SU-DHL-6 (cell line): Measurements from ENCODE around the gene SPRYD7.

Source experiments
- H2AFZ ChIP-seq: fragments of 200-600 bp; sonication (generic); 2 replicates; pipeline ENCODE4 v1.6.1; 2014; ENCODE audit warnings: low read depth, mild to moderate bottlenecking, moderate library complexity, mixed read lengths, antibody characterized with exemption, low read length; ENCODE audit not compliant: severe bottlenecking
- H3F3A ChIP-seq: fragments of 200-600 bp; shearing (Covaris generic); 2 replicates; pipeline ENCODE4 v1.6.0; 2016; ENCODE audit warnings: antibody characterized with exemption, mild to moderate bottlenecking; ENCODE audit not compliant: insufficient read depth
- H3K27ac ChIP-seq: fragments of 200-600 bp; sonication (generic); 2 replicates; pipeline ENCODE4 v1.5.1; 2016; ENCODE audit warnings: low read depth, mild to moderate bottlenecking, low read length, moderate library complexity, mixed read lengths
- H3K27me3 ChIP-seq: fragments of 200-600 bp; sonication (generic), shearing (Covaris generic); 2 replicates; pipeline ENCODE4 v1.6.0; 2014; ENCODE audit warnings: mild to moderate bottlenecking, low read length
- H3K36me3 ChIP-seq: fragments of 200-600 bp; sonication (generic); 2 replicates; pipeline ENCODE4 v1.6.1; 2014; ENCODE audit warnings: mild to moderate bottlenecking, low read length, mixed read lengths
- H3K4me2 ChIP-seq: fragments of 300-600, 200-600 bp; shearing (Covaris generic), sonication (generic); 2 replicates; pipeline ENCODE4 v1.6.0; 2014; ENCODE audit warnings: low read length, low read depth, mild to moderate bottlenecking; ENCODE audit not compliant: poor library complexity, severe bottlenecking
- H3K4me3 ChIP-seq: fragments of 200-600 bp; sonication (generic); 2 replicates; pipeline ENCODE4 v1.5.1; 2014; ENCODE audit warnings: antibody characterized with exemption, low read length, mild to moderate bottlenecking, mixed read lengths; ENCODE audit not compliant: insufficient read depth, poor library complexity, severe bottlenecking
- H3K79me2 ChIP-seq: fragments of 200-600 bp; sonication (generic); 2 replicates; pipeline ENCODE4 v1.6.1; 2014; ENCODE audit warnings: mild to moderate bottlenecking, low read length, moderate library complexity; ENCODE audit not compliant: insufficient read depth
- H3K9ac ChIP-seq: fragments of 200-600 bp; sonication (generic); 2 replicates; pipeline ENCODE4 v1.7.0; 2014; ENCODE audit warnings: mild to moderate bottlenecking, low read length
- H3K9me2 ChIP-seq: fragments of 200-600 bp; sonication (generic); replicated peaks from 2 replicates; pipeline ENCODE4 v1.6.1; 2014; ENCODE audit warnings: low read length; ENCODE audit not compliant: insufficient read depth
- H3K9me3 ChIP-seq: fragments of 200-600 bp; sonication (generic); 2 replicates; pipeline ENCODE4 v1.6.1; 2014; ENCODE audit warnings: low read length, mixed read lengths; ENCODE audit not compliant: insufficient read depth
- H4K20me1 ChIP-seq: fragments of 200-600 bp; sonication (generic); 2 replicates; pipeline ENCODE4 v1.6.1; 2014; ENCODE audit warnings: low read depth, mild to moderate bottlenecking, antibody characterized with exemption, low read length, moderate library complexity, mixed read lengths
- CTCF ChIP-seq: fragments of 200-600 bp; sonication (generic); IDR thresholded peaks from one replicate; pipeline ENCODE4 v1.5.1; 2017; ENCODE audit warnings: antibody characterized with exemption, mild to moderate bottlenecking, low read length, moderate library complexity; ENCODE audit not compliant: insufficient read depth, poor library complexity, severe bottlenecking
- EZH2phosphoT487 ChIP-seq: fragments of 200-600 bp; sonication (generic), shearing (Covaris generic); conservative IDR thresholded peaks from 2 replicates; pipeline ENCODE4 v1.6.1; 2018; ENCODE audit warnings: mild to moderate bottlenecking, antibody characterized with exemption, low read length, moderate library complexity, mixed read lengths

Gene SPRYD7

DNA sequence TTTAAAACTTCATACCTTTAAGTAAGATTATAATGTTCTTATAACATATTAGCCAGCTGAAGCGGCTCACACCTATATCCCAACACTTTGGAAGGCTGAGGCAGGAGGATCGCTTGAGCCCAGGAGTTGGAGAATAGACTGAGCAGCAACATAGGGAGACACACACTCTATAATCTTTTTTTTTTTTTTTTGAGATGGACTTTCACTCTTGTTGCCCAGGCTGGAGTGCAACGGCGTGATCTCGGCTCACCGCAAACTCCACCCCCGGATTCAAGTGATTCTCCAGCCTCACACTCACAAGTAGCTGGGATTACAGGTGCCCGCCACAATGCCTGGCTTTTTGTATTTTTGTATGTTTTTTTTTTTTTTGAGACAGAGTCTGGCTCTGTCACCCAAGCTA is 37.3 kb downstream of the SPRYD7 start:
- no peaks in the 10 kb centered on the region for H3K9me2 ChIP-seq
- no peaks in the 10 kb centered on the region for H3K79me2 ChIP-seq
- no peaks in the 10 kb centered on the region for H3F3A ChIP-seq
- no peak overlapping the region for H2AFZ ChIP-seq
- H3K4me2 ChIP-seq: no peak overlapping the region
- H3K9ac ChIP-seq: no peak overlapping the region
- TF ChIP-seq CTCF (no peak), EZH2phosphoT487 (no peak)
- no peaks in the 10 kb centered on the region for H3K9me3 ChIP-seq
- H3K36me3 ChIP-seq: no peaks in the 10 kb centered on the region
- no peaks in the 10 kb centered on the region for H3K27me3 ChIP-seq
- H3K27ac ChIP-seq: no peak overlapping the region
- H3K4me3 ChIP-seq: no peak overlapping the region
- no peaks in the 10 kb centered on the region for H4K20me1 ChIP-seq

DNA sequence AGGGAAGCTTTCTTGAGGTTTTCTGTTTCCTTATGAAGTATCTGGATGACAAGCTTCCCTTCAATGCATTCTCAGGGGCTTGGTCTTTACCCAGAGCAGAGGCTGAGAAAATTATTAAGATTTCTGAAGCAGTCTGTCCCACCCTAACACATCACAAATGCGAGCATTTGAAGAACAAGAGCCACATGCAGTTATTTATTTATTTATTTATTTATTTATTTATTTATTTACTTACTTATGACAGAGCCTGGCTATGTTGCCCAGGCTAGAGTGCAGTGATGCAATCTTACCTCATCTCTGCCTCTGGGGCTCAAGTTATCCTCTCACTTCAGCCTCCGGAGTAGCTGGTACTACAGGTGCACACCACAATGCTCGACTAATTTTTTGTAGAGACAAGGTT is 38.4 kb downstream of the SPRYD7 start:
- Histone ChIP-seq H3K27me3 (no peaks in the 10 kb centered on the region), H3F3A (no peaks in the 10 kb centered on the region), H3K4me2 (no peak overlapping the region), H4K20me1 (no peaks in the 10 kb centered on the region), H2AFZ (no peak overlapping the region), H3K9me2 (no peaks in the 10 kb centered on the region), H3K9me3 (no peaks in the 10 kb centered on the region), H3K9ac (no peak overlapping the region), H3K79me2 (no peaks in the 10 kb centered on the region), H3K36me3 (no peaks in the 10 kb centered on the region), H3K4me3 (no peak overlapping the region), H3K27ac (no peak overlapping the region)
- TF ChIP-seq CTCF (no peak), EZH2phosphoT487 (no peak)

- Histone ChIP-seq H3K9ac (no peak overlapping the region), H2AFZ (no peak overlapping the region), H3K4me3 (no peak overlapping the region), H3K79me2 (no peaks in the 10 kb centered on the region), H3K4me2 (no peak overlapping the region), H4K20me1 (no peaks in the 10 kb centered on the region), H3K9me3 (no peaks in the 10 kb centered on the region), H3K9me2 (no peaks in the 10 kb centered on the region), H3K36me3 (no peaks in the 10 kb centered on the region), H3K27me3 (no peaks in the 10 kb centered on the region), H3F3A (no peaks in the 10 kb centered on the region), H3K27ac (no peak overlapping the region)
- TF ChIP-seq EZH2phosphoT487 (no peak), CTCF (no peak)
Measured at GRCh38 chr13:49895826-49896225, 40.3 kb downstream of the SPRYD7 start.

DNA sequence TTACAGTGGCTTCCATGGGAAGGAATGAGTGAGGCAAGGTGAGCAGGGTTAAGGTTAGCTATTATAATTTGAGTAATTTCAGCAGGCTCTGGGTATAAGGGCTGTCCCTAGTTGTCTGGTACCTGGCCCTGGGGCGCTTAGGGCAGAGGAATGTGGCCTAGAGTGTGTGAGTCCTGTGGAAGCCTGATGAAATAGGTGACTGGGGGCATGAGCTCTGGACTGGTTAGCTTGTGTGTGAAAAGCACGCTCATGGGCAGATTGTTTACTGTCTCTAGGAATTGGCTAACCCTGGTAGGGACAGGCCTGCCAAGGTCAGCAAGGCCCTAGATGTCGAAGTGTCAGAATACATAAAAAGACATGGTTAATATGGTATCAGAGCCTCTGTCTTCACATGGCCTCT is 42.5 kb downstream of the SPRYD7 start:
- TF ChIP-seq CTCF: no peak
- no peak for TF ChIP-seq EZH2phosphoT487
- Histone ChIP-seq H3K4me3 (no peak overlapping the region), H3F3A (no peaks in the 10 kb centered on the region), H3K36me3 (no peaks in the 10 kb centered on the region), H3K9ac (no peak overlapping the region), H3K27ac (no peak overlapping the region), H2AFZ (no peak overlapping the region), H4K20me1 (no peaks in the 10 kb centered on the region), H3K4me2 (no peak overlapping the region), H3K9me3 (no peaks in the 10 kb centered on the region), H3K9me2 (no peaks in the 10 kb centered on the region), H3K27me3 (no peaks in the 10 kb centered on the region), H3K79me2 (no peaks in the 10 kb centered on the region)
